HepG2 (cell line): ENCODE data around the gene F12. TPM values are rescaled to one million over a fixed set of nuclear protein-coding genes. Genes with fewer than 3 reads are reported as not detected.

Experiments
- ARID2 ChIP-seq: sonication (generic); formaldehyde crosslinking; IDR thresholded peaks from 2 replicates; pipeline ENCODE4 v1.8.1; 2022; ENCODE audit warnings: mild to moderate bottlenecking, missing genetic modification reagents, borderline replicate concordance
- HDAC2 ChIP-seq: sonication (generic); formaldehyde crosslinking; IDR thresholded peaks from 2 replicates; pipeline ENCODE4 v1.4.0; 2020; ENCODE audit warnings: missing genetic modification reagents
- HNF4G ChIP-seq, 2 experiments: sonication (generic) in 1 of 2; formaldehyde crosslinking in 1 of 2; IDR thresholded peaks; 2 replicates each; pipeline versions ENCODE4 v1.4.0 to v1.6.1; 2011 to 2020; ENCODE audit warnings: borderline replicate concordance in 2 of 2, low read depth in 2 of 2, mild to moderate bottlenecking in 2 of 2, low read length in 1 of 2, missing genetic modification reagents in 1 of 2, moderate library complexity in 1 of 2
- MEIS1 ChIP-seq: sonication (generic); formaldehyde crosslinking; IDR thresholded peaks from 2 replicates; pipeline ENCODE4 v1.9.0; 2021; ENCODE audit warnings: mild to moderate bottlenecking, missing genetic modification reagents, moderate library complexity, borderline replicate concordance
- NFE2 ChIP-seq: sonication (generic); formaldehyde crosslinking; IDR thresholded peaks from 2 replicates; pipeline ENCODE4 v1.4.0; 2020; ENCODE audit warnings: missing genetic modification reagents
- NKX3-1 ChIP-seq: sonication (generic); formaldehyde crosslinking; IDR thresholded peaks from 2 replicates; pipeline ENCODE4 v1.5.0; 2020; ENCODE audit warnings: missing genetic modification reagents
- NPAS2 ChIP-seq: sonication (generic); formaldehyde crosslinking; IDR thresholded peaks from 2 replicates; pipeline ENCODE4 v1.8.0; 2022; ENCODE audit warnings: mild to moderate bottlenecking, missing genetic modification reagents, borderline replicate concordance
- SALL2 ChIP-seq: sonication (generic); formaldehyde crosslinking; IDR thresholded peaks from 2 replicates; pipeline ENCODE4 v1.8.1; 2023; ENCODE audit warnings: mild to moderate bottlenecking, missing genetic modification reagents, inconsistent platforms
- TBP ChIP-seq: sonication (generic); formaldehyde crosslinking; IDR thresholded peaks from 2 replicates; pipeline ENCODE4 v1.5.0; 2020; ENCODE audit warnings: missing genetic modification reagents
- TGIF2 ChIP-seq: IDR thresholded peaks from 2 replicates; pipeline ENCODE4 v1.6.1; 2016; ENCODE audit warnings: control low read depth, missing compliant biosample characterization
- ZBTB7A ChIP-seq: sonication (generic); formaldehyde crosslinking; IDR thresholded peaks from 2 replicates; pipeline ENCODE4 v1.8.0; 2022; ENCODE audit warnings: mild to moderate bottlenecking, missing genetic modification reagents
- ZNF331 ChIP-seq: sonication (generic); formaldehyde crosslinking; IDR thresholded peaks from 2 replicates; pipeline ENCODE4 v1.4.0; 2020; ENCODE audit warnings: missing genetic modification reagents
- ZNF354B ChIP-seq: sonication (generic); formaldehyde crosslinking; IDR thresholded peaks from 2 replicates; pipeline ENCODE4 v1.8.0; 2022; ENCODE audit warnings: mild to moderate bottlenecking, missing genetic modification reagents
- polyA plus RNA-seq, 8 experiments: library from polyadenylated mRNA; depleted of rRNA in 3 of 8; stranded (reverse) in 7 of 8; unstranded in 1 of 8; fragments of >200 nt; fragmentation: Illumina TruSeq in 4 of 8; extraction: Trizol in 4 of 8; gene quantifications; 2 replicates each; pipeline versions ENCODE4 v1.2.1 to v1.2.3, GENCODE V29; 2011 to 2016; ENCODE audit warnings: low read depth in 4 of 8, missing spikeins in 1 of 8, mixed read lengths in 1 of 8; ENCODE audit not compliant: insufficient read depth in 1 of 8
- total RNA-seq, 5 experiments: library from RNA; depleted of rRNA; stranded (reverse); fragments of >200 nt; fragmentation: Illumina TruSeq; extraction: Trizol; gene quantifications; 2 replicates each; pipeline ENCODE4 v1.2.3, GENCODE V29; 2016; ENCODE audit warnings: low read depth in 1 of 5
- TF ChIP-seq, protein P1 (sequence below): sonication (generic); formaldehyde crosslinking; conservative IDR thresholded peaks from 2 replicates; pipeline ENCODE4 v1.4.0; 2020; ENCODE audit warnings: missing genetic modification reagents
- TF ChIP-seq, protein P2 (sequence below): sonication (generic); formaldehyde crosslinking; IDR thresholded peaks from 2 replicates; pipeline ENCODE4 v1.4.0; 2020; ENCODE audit warnings: missing genetic modification reagents, low read depth, mild to moderate bottlenecking, borderline replicate concordance
- TF ChIP-seq, protein P3 (sequence below): sonication (generic); formaldehyde crosslinking; conservative IDR thresholded peaks from 2 replicates; pipeline ENCODE4 v1.5.0; 2020; ENCODE audit warnings: missing genetic modification reagents
- TF ChIP-seq, protein P4 (sequence below): sonication (generic); formaldehyde crosslinking; IDR thresholded peaks from 2 replicates; pipeline ENCODE4 v1.9.0; 2021; ENCODE audit warnings: missing genetic modification reagents, borderline replicate concordance
- TF ChIP-seq, protein P5 (sequence below): sonication (generic); formaldehyde crosslinking; IDR thresholded peaks from 2 replicates; pipeline ENCODE4 v1.4.0; 2020; ENCODE audit warnings: mild to moderate bottlenecking, missing genetic modification reagents

F12 gene
- total and polyA plus RNA-seq, 2 of the 13 experiments (the other 11 are each of a cell fraction or from before 2014, with no cell fraction given) = 2.5 to 3.0 TPM

DNA sequence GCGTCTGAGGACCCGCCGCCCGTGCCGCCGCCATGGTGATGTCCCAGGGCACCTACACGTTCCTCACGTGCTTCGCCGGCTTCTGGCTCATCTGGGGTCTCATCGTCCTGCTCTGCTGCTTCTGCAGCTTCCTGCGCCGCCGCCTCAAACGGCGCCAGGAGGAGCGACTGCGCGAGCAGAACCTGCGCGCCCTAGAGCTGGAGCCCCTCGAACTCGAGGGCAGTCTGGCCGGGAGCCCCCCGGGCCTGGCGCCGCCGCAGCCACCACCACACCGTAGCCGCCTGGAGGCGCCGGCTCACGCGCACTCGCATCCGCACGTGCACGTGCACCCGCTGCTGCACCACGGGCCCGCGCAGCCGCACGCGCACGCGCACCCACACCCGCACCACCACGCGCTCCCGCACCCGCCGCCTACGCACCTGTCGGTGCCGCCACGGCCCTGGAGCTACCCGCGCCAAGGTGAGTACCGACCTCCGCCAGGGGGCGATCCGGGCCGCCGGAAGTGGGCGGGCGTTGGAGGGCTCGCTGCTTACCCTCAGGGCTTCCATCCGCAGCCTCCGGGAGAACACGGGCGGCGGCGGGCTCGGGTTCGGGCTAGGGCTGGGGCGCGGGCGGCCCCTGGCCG is 45.8 kb upstream of the F12 start (continued):
- TF ChIP-seq, protein P1, sequence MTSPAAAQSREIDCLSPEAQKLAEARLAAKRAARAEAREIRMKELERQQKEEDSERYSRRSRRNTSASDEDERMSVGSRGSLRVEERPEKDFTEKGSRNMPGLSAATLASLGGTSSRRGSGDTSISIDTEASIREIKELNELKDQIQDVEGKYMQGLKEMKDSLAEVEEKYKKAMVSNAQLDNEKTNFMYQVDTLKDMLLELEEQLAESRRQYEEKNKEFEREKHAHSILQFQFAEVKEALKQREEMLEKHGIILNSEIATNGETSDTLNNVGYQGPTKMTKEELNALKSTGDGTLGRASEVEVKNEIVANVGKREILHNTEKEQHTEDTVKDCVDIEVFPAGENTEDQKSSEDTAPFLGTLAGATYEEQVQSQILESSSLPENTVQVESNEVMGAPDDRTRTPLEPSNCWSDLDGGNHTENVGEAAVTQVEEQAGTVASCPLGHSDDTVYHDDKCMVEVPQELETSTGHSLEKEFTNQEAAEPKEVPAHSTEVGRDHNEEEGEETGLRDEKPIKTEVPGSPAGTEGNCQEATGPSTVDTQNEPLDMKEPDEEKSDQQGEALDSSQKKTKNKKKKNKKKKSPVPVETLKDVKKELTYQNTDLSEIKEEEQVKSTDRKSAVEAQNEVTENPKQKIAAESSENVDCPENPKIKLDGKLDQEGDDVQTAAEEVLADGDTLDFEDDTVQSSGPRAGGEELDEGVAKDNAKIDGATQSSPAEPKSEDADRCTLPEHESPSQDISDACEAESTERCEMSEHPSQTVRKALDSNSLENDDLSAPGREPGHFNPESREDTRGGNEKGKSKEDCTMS = no peak
- TF ChIP-seq ZNF354B (CRISPR knock-in tag) (0 out of 2 replicates have a peak, but pooled peaks have one; percentile 73), NFE2 (CRISPR knock-in tag) (no peak), SALL2 (CRISPR knock-in tag) (peak; percentile 62; the same call in 1 of the 2 replicates), HNF4G (IDR thresholded peaks at IDR 0.05; ENCODE audit: borderline replicate concordance, low read depth, low read length) (no peak), HNF4G (CRISPR knock-in tag; IDR thresholded peaks at IDR 0.05; ENCODE audit: borderline replicate concordance, low read depth) (no peak), MEIS1 (CRISPR knock-in tag) (no peak), ZNF331 (peak; percentile 87), NPAS2 (CRISPR knock-in tag) (no peak), NKX3-1 (CRISPR knock-in tag) (peak; percentile 26; the same call in 1 of the 2 replicates), ZBTB7A (CRISPR knock-in tag) (no peak), ARID2 (CRISPR knock-in tag) (peak; percentile 88; the same call in 1 of the 2 replicates), TGIF2 (CRISPR knock-in tag) (peak; percentile 79; the same call in 1 of the 2 replicates), TBP (CRISPR knock-in tag) (no peak), HDAC2 (CRISPR knock-in tag) (peak; percentile 56)
- TF ChIP-seq, protein P2, sequence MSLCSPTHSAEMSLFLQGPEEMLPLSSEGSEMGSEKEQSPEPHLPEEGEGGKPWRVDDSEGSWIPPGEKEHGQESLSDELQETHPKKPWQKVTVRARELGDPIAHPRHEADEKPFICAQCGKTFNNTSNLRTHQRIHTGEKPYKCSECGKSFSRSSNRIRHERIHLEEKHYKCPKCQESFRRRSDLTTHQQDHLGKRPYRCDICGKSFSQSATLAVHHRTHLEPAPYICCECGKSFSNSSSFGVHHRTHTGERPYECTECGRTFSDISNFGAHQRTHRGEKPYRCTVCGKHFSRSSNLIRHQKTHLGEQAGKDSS (CRISPR knock-in tag) = peak; percentile 54; the same call in 1 of the 2 replicates
- TF ChIP-seq, protein P3, sequence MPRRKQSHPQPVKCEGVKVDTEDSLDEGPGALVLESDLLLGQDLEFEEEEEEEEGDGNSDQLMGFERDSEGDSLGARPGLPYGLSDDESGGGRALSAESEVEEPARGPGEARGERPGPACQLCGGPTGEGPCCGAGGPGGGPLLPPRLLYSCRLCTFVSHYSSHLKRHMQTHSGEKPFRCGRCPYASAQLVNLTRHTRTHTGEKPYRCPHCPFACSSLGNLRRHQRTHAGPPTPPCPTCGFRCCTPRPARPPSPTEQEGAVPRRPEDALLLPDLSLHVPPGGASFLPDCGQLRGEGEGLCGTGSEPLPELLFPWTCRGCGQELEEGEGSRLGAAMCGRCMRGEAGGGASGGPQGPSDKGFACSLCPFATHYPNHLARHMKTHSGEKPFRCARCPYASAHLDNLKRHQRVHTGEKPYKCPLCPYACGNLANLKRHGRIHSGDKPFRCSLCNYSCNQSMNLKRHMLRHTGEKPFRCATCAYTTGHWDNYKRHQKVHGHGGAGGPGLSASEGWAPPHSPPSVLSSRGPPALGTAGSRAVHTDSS (CRISPR knock-in tag) = no peak
- TF ChIP-seq, protein P4, sequence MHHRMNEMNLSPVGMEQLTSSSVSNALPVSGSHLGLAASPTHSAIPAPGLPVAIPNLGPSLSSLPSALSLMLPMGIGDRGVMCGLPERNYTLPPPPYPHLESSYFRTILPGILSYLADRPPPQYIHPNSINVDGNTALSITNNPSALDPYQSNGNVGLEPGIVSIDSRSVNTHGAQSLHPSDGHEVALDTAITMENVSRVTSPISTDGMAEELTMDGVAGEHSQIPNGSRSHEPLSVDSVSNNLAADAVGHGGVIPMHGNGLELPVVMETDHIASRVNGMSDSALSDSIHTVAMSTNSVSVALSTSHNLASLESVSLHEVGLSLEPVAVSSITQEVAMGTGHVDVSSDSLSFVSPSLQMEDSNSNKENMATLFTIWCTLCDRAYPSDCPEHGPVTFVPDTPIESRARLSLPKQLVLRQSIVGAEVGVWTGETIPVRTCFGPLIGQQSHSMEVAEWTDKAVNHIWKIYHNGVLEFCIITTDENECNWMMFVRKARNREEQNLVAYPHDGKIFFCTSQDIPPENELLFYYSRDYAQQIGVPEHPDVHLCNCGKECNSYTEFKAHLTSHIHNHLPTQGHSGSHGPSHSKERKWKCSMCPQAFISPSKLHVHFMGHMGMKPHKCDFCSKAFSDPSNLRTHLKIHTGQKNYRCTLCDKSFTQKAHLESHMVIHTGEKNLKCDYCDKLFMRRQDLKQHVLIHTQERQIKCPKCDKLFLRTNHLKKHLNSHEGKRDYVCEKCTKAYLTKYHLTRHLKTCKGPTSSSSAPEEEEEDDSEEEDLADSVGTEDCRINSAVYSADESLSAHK (CRISPR knock-in tag) = no peak
- TF ChIP-seq, protein P5, sequence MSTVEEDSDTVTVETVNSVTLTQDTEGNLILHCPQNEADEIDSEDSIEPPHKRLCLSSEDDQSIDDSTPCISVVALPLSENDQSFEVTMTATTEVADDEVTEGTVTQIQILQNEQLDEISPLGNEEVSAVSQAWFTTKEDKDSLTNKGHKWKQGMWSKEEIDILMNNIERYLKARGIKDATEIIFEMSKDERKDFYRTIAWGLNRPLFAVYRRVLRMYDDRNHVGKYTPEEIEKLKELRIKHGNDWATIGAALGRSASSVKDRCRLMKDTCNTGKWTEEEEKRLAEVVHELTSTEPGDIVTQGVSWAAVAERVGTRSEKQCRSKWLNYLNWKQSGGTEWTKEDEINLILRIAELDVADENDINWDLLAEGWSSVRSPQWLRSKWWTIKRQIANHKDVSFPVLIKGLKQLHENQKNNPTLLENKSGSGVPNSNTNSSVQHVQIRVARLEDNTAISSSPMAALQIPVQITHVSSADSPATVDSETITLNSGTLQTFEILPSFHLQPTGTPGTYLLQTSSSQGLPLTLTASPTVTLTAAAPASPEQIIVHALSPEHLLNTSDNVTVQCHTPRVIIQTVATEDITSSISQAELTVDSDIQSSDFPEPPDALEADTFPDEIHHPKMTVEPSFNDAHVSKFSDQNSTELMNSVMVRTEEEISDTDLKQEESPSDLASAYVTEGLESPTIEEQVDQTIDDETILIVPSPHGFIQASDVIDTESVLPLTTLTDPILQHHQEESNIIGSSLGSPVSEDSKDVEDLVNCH (CRISPR knock-in tag) = no peak
